Activated CD4-positive, alpha-beta T cell treated with anti-CD3 and anti-CD28 coated beads, Interleukin-2, Interleukin-6, amounts not matched to agents 100 ng/mL and 50 ng/mL, durations not matched to agents 16 hours and 8 hours (primary cell): ENCODE data around the gene ART1.

ENCODE experiments used
- DNase-seq: peaks from one replicate; pipeline ENCODE4 v3.0.0-alpha.2; 2020

The ART1 gene

DNA sequence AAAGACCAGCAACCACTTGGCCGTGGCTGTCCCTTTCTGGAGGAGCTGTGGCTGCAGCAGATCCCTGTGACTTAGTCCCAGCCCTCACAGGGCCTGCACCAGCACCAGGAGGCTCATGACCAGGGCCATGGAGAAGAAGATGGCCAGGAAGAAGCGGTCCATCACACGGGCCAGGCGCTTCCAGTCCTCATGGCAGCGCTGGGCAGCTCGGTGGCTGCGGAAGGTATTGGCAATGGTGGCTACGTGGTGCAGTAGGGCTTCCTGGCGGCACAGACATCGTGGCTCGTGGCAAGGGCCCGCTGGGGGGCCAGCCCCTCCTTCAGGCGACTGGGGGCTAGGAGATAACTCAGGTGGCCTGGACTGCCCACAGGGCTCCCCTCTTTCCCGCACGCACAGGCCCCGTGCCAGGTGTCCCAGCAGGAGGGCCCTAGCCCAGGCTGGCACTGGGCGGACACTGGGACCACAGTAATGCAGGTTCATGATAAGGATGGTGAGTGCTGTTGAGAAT lies 21.1 kb downstream of the ART1 start:
- no peak for DNase-seq

DNA sequence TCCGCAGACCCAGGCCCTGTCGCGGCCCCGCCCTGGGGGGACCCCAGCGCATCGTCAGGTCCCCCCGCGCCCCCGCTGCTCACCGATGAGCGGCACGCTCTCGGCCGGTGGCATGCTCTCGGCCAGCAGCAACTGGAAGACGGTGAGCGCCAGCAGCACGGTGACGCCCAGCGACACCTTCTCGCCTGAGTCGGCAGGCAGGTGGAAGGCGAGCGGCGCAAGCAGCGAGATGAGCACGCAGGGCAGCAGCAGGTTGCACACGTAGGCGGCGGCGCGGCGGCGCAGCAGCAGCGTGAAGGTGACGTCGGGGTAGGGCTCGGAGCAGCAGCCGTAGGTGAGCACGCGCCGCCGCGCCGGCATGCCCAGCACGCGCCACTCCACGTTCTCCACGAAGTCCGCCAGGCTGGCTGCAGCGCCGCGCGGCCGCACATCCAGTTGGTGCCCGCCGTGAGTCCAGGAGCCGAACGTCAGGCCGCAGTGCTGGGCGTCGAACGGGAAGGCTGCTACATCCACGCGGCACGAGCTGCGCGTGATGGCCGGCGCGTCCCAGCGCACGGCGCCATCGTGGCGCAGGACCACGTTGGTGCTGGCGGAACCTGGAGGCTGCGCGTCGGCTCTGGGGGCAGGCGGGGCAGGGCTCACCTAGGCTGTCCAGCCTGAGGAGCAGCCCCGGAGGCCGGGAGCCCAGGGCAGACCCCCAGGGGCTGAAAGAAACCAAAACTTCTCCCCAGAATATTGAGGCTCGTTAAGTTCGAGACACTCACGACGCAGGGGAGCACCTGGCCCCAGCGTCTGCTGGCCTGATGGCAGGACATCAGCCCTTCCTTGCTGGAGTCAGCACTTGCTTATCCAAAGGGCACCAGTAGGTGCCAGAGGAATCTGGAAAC lies 22.5 kb downstream of the ART1 start:
- DNase-seq: no peak

DNA sequence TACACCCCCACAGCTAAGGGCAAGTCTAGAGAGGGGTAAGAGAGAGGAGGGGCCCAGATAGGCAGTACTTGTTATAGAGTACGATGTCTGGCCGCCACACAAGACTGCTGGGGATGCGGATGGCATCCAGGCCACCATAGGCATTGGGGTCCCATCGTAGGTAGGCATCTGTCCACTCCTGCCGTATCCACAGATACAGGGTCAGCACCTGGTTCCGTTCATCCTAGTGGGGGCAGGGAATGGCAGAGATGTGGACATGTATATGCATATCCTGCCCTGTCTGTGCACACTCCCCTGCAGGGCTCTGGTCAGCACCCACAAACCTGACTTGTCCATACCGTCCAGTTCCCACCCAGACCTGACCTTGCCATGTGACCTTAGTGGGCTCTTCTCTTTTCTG lies 24.2 kb downstream of the ART1 start:
- DNase-seq: no peak

DNA sequence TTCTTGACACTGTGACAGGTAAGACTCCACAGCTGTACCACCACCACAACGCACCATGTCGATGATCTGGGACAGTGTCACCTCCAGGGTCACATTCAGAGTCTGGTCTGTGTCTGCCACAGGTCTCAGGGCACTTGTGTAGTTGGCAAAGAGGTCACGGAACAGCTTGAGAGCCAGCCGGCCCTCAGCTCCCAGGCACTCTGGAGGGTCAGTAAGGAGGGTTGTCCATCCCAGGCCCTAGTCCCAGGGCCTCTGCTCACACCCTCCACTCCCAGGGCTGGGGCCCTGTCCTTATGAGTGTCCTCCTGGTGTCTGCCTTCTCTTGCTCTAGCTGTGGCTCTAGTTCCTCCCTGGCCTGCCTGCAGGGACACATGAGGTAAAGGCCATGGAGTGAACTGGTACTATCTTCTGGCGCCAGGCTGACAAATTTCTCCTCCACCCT lies 24.8 kb downstream of the ART1 start:
- DNase-seq: no peak

DNA sequence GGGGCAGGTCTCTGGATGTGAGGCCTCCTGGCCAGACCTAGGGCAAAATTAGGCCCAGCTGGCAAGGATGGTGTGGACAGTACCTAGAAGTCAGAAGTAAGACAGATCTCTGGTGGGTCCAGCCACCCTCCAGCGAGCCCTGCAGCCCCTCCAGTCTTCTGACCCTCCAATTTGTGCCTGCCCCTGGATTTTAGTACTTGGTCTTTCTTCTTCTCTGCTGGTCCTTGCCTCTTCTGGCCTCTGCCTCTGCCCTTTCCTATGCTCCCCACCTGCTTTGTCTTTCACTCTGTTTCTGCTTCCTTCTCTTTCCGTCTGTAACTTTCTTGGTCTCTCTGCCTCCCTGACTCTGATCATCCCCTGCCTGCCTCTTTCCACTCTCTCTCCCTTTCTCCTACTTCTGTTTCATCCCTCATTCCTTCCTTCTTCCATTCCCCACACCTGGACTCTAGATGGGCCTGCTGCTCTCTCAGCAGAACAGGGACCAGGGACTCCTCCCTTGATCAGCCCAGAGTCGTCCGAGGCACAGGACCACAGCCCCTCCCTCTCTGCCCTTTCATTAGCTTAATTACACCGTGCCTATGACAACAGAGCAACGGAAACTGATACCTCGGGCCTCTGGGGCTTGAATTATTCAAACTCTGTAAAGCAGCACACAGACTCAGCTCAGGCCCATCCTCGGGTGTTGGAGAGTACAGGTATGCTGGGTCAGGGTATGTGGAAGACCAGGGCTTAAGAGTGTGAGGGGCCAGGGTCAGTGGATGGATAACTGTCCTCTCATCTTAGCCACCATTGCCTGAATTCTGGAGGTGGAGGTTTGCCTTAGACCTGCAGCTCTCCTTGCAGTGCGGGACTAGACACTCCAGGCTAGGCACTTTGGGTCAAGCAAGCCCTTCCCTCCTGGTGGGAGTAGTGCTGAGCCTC lies 26.7 kb downstream of the ART1 start, which contains the start of gene CHRNA10:
CHRNA10 (minus strand) TSS at position 51 of the 921 bp plus-strand sequence. CDS start 72 bp downstream, outside the sequence.
- DNase-seq: no peak

DNA sequence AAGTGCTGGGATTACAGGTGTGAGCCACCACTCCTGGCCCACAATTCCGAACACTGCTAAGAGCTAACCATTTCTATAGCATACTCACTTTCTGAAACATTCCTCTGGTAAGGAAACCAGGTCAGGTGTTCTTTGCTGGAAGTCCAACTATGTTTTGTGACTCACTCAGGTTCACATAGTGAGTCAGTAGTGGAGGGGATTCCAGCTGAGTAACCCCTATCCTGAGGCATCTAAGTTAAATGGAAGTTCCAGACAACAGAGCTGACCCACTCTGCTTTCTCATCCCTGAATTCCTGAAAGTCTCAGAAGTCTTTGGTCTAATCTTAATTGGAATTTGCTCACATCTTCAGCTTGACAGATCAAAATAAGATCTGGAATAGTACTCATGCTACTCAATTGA lies 29.3 kb downstream of the ART1 start:
- no peak for DNase-seq

DNA sequence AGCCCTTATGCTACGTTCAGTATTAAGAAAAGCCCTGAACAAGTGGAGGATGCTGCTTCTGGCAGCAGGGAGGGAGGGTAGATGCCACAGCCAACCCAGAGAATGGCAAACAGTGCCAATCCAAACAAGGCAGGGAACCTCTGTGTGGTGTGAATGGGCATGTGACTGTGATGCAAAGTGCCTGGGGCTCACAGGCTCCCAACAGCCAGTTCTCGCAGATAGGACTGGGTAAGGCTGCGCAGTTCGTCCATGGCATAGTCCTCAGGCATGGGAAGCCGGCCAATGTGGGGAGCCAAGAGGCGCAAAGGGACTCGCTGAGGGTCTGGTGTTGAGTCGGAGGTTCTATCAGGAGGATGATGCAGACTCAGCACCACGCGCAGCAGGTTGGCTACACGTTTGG lies 31.0 kb downstream of the ART1 start:
- no peak for DNase-seq

DNA sequence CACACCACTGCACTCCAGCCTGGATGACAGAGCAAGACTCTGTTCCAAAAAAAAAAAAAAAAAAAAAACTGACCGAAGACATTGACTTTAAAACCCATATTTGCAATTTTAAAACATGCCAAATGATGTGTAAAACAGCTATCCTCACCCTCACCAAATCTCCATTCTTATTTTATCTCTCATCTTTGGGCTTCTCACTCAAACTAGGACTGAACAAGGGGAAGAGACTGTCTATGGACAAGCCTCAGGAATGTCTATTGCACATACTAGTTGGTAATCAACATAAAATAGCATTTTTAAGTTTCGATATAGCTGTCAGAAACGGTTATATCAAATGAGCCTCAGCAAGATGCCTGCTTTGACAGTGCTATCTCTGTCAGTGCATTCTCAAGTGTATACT lies 34.1 kb downstream of the ART1 start:
- DNase-seq: no peak

DNA sequence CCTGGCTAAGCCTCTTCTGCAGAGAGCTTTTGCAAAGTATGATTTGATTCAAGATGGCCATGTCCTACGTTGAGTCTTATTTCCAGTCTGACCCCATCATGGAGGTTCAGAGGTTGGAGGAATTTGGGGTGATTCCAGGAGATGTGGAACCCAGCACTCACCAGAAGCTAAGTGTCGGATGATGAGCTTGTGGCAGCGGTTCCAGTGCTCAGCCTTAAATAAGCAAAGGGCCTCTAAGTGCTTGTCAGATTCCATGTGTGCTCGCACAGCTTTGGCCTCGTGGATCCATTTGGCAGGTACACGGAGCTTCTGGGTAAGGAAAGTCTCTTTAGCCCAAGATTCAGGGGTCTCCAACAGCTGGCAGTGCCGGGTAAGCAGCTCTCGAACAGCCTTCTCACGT lies 38.1 kb downstream of the ART1 start:
- no peak for DNase-seq

DNA sequence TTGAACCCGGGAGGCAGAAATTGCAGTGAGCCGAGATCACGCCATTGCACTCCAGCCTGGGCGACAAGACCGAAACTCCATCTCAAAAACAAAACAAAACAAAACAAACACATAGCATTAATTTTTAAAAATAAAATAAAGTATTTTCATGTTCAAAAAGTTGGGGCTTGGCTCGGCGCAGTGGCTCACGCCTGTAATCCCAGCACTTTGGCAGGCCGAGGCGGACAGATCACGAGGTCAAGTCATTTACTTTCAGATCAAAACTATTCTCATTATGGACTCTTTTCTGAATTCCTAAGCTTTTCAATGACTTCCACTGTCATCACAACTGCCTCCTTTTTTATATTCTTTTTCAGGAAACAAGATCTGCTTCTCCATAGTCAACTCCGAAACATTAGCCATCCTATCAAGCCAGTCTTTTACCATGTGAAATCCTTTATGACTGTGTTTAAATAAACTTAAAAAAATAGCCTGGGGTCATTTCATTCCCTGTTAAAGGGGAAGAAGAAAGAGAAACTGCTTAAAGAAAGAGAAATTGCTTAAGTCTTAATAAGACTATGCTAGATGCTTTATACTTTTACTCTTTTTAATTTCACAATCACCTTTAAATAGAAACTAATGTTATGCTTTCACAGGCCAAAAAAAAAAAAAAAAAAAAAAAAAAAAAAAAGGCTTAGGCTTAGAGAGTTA lies 39.3 kb downstream of the ART1 start:
- no peak for DNase-seq

DNA sequence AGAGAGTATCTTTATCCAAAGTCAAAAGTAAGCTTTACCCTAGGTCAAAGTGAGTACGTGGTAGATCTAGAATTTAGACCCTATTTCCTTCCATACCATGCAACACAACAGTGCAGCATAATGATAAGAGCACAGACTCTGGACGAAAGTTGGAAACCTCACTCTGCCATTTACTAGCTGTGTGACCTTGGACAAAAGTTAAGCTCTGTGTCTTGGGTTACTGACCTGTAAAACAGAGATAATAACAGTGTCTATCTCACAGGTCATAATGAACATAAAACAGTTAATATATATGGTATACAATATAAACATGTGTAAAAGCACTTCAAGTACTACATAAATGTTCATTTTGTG lies 39.9 kb downstream of the ART1 start:
- DNase-seq: no peak

DNA sequence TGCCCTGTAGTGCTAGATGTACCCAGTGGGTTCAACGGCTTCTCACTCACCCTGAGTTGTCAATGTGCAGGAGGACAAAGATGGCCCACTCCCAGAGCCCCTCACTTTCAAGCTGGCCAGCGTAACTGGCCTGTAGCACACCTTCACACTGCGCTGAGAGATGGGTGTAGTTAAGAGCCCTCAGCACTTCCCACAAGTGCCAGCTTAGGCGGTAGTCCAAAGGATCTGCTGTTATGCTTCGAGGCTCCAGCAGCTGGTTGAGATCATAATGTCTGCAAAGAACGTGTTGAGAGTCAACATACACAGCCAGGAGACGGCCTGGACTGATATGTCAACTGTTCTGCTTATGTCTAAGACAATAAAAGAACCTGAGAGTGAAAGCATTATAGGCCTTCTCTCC lies 41.0 kb downstream of the ART1 start:
- no peak for DNase-seq

DNA sequence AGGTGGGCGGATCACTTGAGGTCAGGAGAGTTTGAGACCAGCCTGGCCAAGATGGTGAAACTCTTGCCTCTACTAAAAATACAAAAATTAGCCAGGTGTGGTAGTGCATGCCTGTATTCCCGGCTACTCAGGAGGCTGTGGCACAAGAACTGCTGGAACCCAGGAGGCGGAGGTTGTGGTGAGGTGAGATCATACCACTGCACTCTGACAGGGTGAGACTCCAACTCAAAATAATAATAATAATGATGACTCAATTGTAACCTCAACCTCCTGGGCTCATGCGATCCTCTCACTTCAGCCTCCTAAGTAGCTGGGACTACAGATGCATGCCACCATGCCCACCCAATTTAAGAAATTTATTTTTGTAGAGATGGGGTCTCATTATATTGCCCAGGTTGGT lies 41.8 kb downstream of the ART1 start:
- DNase-seq: no peak

DNA sequence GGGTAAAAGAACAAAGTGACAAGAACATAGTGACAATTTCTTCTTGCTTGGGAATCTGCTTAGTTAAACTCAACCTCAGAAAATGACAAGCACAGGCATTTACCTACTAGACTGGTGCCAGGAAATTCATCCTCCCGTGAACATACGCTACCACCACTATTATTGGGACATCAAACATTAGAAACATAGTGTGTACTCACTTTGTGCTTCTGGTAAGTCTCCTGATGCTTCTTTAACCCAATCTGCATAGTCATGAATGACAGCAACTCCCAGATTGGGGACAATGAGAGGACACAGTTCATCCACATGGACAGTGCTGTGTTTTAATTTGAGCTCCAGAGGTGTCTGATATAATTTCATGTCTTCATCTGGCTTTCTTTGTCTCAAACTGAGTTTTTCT lies 55.5 kb downstream of the ART1 start:
- no peak for DNase-seq

DNA sequence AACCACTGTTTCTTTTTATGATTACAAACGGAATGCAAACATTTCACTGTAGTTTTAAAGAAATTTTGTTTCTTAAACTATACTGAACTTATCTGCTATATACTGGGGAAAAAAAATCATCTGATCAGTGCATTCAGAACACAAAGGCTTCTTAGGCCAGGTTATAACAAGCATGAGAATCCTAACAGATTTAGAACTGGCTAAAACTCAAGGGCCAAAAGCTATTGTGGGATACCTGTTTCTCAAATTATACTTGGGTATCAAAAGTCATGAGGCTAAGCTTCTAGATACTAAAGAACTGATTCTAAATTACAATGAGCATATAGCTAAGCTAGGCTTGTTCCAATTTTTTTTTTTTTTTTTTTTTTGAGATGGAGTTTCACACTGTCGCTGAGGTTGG lies 56.0 kb downstream of the ART1 start:
- DNase-seq: no peak

DNA sequence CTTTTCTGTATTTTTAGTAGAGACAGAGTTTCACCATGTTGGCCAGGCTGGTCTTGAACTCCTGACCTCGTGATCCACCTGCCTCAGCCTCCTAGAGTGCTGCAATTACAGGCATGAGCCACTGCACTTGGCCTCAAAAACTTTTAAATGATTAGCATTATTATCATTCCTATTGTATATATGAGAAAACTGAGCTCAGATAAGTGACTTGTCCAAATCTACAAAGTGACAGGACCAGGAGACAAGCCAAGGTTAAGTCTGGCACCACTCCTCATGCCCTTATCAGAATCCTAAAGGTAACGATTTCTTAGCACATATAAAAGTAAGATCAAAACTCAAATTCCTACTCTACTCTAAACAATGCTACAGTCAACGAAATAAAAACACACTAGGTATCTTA lies 58.5 kb downstream of the ART1 start:
- DNase-seq: no peak

DNA sequence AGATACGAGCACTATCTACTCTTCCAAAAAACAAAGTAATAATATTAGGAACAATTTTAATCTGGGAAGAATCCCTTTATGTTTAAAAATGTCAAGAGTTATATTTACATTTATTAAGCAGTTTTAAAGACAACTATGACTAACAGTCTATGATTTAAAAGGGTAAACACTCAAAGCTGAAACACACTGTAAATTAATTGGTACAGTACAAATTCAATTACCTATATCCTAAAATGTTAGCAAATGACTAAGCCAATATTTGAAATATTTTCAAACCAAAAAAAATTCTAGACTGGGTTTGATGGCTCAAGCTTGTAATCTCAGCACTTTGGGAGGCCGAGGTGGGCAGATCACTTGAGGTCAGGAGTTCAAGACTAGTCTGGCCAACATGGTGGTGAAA lies 62.2 kb downstream of the ART1 start:
- DNase-seq: no peak

DNA sequence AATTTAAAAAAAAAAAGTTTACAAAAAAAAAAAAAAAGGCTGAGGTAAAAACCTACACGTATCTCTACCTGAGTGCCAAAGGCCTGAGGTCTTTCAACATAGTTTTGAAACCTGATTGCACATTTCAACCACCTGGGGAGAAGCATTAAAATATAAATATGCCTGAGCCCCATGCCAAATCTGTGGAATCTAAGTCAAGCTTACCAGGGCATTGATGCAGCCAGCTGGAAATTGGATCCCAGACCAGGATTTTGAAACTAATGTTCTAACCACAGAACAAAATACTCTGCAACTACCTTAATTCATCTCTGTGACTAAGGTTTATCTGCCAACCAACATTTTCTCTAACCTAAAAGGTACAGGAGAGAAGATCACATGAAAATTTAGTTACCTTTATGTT lies 65.0 kb downstream of the ART1 start:
- no peak for DNase-seq

DNA sequence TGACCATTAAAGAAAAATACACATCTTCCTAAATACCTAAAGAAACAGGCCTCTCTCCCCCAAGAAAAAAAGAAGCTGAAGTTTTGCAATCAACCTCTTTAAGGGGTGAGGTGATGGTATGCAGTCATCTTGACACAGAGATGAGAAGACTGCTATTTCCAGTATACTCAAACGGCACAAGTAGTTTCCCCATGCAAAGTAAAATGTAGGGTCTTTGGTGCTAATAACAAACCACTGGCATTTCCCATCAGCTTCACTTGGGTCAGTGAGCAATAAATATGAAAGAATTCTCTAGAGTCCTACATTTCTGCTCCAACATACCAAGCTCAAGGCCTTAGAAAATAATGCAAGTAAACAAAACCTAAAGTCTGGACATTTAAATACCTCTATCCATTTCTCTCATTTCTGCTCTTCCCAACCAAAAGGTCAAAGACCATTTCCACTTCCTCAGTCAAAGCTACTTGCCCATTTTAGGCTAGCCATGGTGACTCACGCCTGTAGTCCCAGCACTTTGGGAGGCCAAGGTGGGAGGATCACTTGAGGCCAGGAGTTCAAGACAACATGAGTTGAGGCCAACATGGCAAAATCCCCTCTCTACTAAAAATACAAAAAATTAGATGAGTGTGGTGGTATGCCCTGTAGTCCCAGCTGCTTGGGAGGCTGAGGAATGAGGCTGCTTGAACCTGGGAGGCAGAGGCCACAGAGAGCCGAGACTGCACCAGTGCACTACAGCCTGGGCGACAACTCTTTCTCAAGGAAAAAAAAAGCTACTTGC lies 65.7 kb downstream of the ART1 start:
- DNase-seq: no peak

DNA sequence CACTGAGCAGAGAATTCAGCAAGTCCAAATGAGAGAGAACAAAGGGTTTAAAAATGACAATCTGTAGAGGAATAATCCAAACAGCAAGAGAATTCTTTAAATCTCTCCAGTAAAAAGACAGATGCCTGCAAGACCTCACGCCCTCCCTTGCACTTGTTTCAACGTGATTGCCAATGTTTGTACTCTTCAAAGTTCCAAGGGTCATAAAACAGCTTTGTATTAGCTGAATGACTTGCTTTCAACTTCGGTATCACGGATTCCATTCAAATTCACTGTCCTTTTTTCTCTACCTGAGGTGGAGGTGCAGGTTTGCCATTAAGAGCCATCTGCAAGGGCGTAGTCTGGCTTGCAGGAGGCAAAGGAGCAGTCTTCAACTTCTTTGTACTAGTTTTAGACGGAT lies 67.3 kb downstream of the ART1 start:
- no peak for DNase-seq
